Type B pancreatic cell (in vitro differentiated cells): Measurements from ENCODE around the gene ZNF169. TPM values are rescaled to one million over a fixed set of nuclear protein-coding genes. Genes with fewer than 3 reads are reported as not detected.
"Not testable (repeated sequence)": the region's sequence is repeated elsewhere in the genome, so short reads cannot be mapped to it uniquely, and the experiment has no call there.

ENCODE experiments used
- DNase-seq: peaks from one replicate; pipeline ENCODE4 v3.0.0; 2021; ENCODE audit warnings: mixed read lengths; ENCODE audit not compliant: unreplicated experiment; ENCODE audit errors: extremely low spot score
- H3K27ac Mint-ChIP-seq: 2 replicates; pipeline ENCODE4 v1.8.0; 2021; ENCODE audit warnings: mild to moderate bottlenecking, mixed read lengths
- H3K27me3 Mint-ChIP-seq: 2 replicates; pipeline ENCODE4 v1.8.0; 2021; ENCODE audit warnings: mixed read lengths
- H3K36me3 Mint-ChIP-seq: 2 replicates; pipeline ENCODE4 v1.8.0; 2021; ENCODE audit warnings: mixed read lengths
- H3K4me1 Mint-ChIP-seq: one replicate; pipeline ENCODE4 v1.8.0; 2021; ENCODE audit warnings: mixed read lengths; ENCODE audit not compliant: unreplicated experiment
- H3K4me3 Mint-ChIP-seq: 2 replicates; pipeline ENCODE4 v1.8.0; 2021; ENCODE audit warnings: mild to moderate bottlenecking, mixed read lengths
- H3K9me3 Mint-ChIP-seq: 2 replicates; pipeline ENCODE4 v1.8.0; 2021; ENCODE audit warnings: mixed read lengths
- total RNA-seq: library from RNA; stranded (reverse); gene quantifications from 2 replicates; pipeline ENCODE4 v1.2.1, GENCODE V29; 2021; ENCODE audit warnings: low replicate concordance

ZNF169 gene
- total RNA-seq, 1 donor from 2014 or later, result 6.6 TPM

- H3K4me3 Mint-ChIP-seq, DNase-seq, H3K4me1 Mint-ChIP-seq, H3K27ac Mint-ChIP-seq, H3K27me3 Mint-ChIP-seq, H3K36me3 Mint-ChIP-seq, H3K9me3 Mint-ChIP-seq: not testable (repeated sequence)
Measured at GRCh38 chr9:94317949-94318657, 59.0 kb downstream of the ZNF169 start.

GRCh38 chr9:94322342-94322940 is 63.3 kb downstream of the ZNF169 start:
- H3K27ac Mint-ChIP-seq, result not testable (repeated sequence)

GRCh38 chr9:94323153-94323798 is 64.2 kb downstream of the ZNF169 start:
- DNase-seq, H3K4me3 Mint-ChIP-seq, H3K36me3 Mint-ChIP-seq, H3K27ac Mint-ChIP-seq, H3K27me3 Mint-ChIP-seq, H3K4me1 Mint-ChIP-seq, H3K9me3 Mint-ChIP-seq: not testable (repeated sequence)

More at GRCh38 chr9:94322342-94322940, 63.3 kb downstream of the ZNF169 start:
- not testable (repeated sequence) for H3K4me3 Mint-ChIP-seq, H3K4me1 Mint-ChIP-seq, DNase-seq, H3K9me3 Mint-ChIP-seq, H3K27me3 Mint-ChIP-seq, H3K36me3 Mint-ChIP-seq

GRCh38 chr9:94325583-94325982 is 66.5 kb downstream of the ZNF169 start:
- H3K9me3 Mint-ChIP-seq, H3K36me3 Mint-ChIP-seq, DNase-seq, H3K27ac Mint-ChIP-seq, H3K4me1 Mint-ChIP-seq, H3K27me3 Mint-ChIP-seq, H3K4me3 Mint-ChIP-seq: not testable (repeated sequence)

GRCh38 chr9:94328544-94328943 is 69.4 kb downstream of the ZNF169 start, which contains the start of gene NUTM2F:
NUTM2F (minus strand) TSS chr9:94328644; CDS start chr9:94328623, 21 bp downstream.
- H3K36me3 Mint-ChIP-seq, DNase-seq, H3K4me1 Mint-ChIP-seq, H3K9me3 Mint-ChIP-seq, H3K27me3 Mint-ChIP-seq, H3K27ac Mint-ChIP-seq, H3K4me3 Mint-ChIP-seq: not testable (repeated sequence)

- not testable (repeated sequence) for H3K4me3 Mint-ChIP-seq, H3K27me3 Mint-ChIP-seq, DNase-seq, H3K36me3 Mint-ChIP-seq, H3K27ac Mint-ChIP-seq, H3K9me3 Mint-ChIP-seq, H3K4me1 Mint-ChIP-seq
Measured at GRCh38 chr9:94336445-94336844, 77.3 kb downstream of the ZNF169 start.

GRCh38 chr9:94338723-94339122 is 79.6 kb downstream of the ZNF169 start:
- H3K27ac Mint-ChIP-seq, H3K36me3 Mint-ChIP-seq, H3K4me3 Mint-ChIP-seq, DNase-seq, H3K4me1 Mint-ChIP-seq, H3K27me3 Mint-ChIP-seq, H3K9me3 Mint-ChIP-seq: not testable (repeated sequence)

- not testable (repeated sequence) for H3K9me3 Mint-ChIP-seq, H3K36me3 Mint-ChIP-seq, H3K4me1 Mint-ChIP-seq, H3K27me3 Mint-ChIP-seq, DNase-seq, H3K27ac Mint-ChIP-seq, H3K4me3 Mint-ChIP-seq
Measured at GRCh38 chr9:94339657-94340056, 80.6 kb downstream of the ZNF169 start.

- H3K4me3 Mint-ChIP-seq, H3K27me3 Mint-ChIP-seq: not testable (repeated sequence)
Measured at GRCh38 chr9:94340750-94341149, 81.7 kb downstream of the ZNF169 start.

GRCh38 chr9:94341703-94342102 is 82.6 kb downstream of the ZNF169 start:
- H3K4me3 Mint-ChIP-seq, H3K27ac Mint-ChIP-seq, H3K27me3 Mint-ChIP-seq, DNase-seq, H3K9me3 Mint-ChIP-seq, H3K36me3 Mint-ChIP-seq, H3K4me1 Mint-ChIP-seq: not testable (repeated sequence)

More at GRCh38 chr9:94340750-94341149, 81.7 kb downstream of the ZNF169 start:
- not testable (repeated sequence) for DNase-seq, H3K4me1 Mint-ChIP-seq, H3K36me3 Mint-ChIP-seq, H3K27ac Mint-ChIP-seq, H3K9me3 Mint-ChIP-seq

GRCh38 chr9:94347451-94347850 is 88.4 kb downstream of the ZNF169 start:
- H3K27me3 Mint-ChIP-seq, H3K4me3 Mint-ChIP-seq, DNase-seq, H3K36me3 Mint-ChIP-seq, H3K27ac Mint-ChIP-seq, H3K4me1 Mint-ChIP-seq, H3K9me3 Mint-ChIP-seq: not testable (repeated sequence)

GRCh38 chr9:94348754-94349153 is 89.7 kb downstream of the ZNF169 start:
- H3K4me1 Mint-ChIP-seq, H3K4me3 Mint-ChIP-seq, H3K27ac Mint-ChIP-seq, DNase-seq, H3K9me3 Mint-ChIP-seq, H3K27me3 Mint-ChIP-seq, H3K36me3 Mint-ChIP-seq: not testable (repeated sequence)
